Stimulated activated CD4-positive, alpha-beta T cell treated with anti-CD3 and anti-CD28 coated beads, Interleukin-15, amount 100 ng/mL, for 24 hours (primary cell): ENCODE data around the gene MBL2.

ENCODE experiments used
- DNase-seq: peaks from one replicate; pipeline ENCODE4 v3.0.0-alpha.2; 2020

Gene MBL2

DNA sequence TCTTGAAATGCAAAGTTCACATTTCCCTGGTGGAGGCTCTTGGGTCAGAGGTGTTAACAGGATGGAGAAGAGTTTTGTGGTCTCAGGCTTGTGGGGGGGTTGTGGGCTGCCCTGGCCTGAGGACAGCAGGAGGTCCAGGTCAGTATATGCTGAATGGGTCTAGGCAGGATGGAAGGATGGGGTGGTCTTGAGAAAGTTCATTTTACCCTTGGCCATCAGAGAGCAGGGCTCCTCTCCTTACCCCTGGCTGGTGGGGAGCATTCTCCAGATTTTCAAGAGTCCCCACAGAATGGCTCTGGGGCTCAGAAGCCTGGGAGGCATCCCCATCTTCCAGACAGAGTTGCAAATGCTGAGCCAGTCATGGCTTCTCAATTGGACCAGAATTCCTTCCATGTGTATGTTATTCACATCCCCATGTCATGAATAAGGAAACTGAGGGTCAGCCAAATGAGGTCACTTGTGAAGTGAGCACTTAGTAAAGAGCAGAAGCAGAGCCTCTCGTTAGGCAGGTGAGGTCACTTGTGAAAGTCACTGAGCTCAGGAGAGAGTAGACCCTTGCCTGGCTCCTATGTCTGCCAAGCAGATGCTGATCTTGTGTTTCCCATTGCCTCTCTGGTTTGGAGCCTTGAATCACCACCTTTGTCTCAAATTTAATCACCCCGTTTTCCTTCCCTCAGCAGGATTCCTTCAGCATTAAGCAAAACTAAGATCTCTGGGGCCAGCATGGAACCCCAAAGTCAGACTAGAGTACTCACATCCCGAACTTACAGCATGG lies 33.0 kb downstream of the MBL2 start:
- DNase-seq: no peak

DNA sequence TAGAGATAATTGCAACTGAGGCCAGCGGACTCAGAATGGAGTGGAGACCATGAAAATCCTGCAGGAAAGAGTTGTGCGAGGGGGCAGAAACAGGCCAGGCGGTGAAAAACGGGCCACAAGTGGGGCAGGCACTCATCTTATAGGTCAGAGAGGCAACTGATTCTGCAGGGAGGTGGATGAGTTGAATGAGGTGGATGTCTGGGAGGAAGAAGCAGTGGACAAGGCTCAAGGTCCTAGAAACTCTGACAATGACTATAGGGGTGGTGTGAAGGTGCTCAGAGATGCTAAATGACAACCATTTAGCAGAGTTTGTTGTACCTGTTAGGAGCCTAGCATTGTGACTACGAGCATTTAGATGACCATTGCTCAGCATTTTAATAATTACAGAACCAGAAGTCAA lies 33.6 kb downstream of the MBL2 start:
- DNase-seq: no peak

DNA sequence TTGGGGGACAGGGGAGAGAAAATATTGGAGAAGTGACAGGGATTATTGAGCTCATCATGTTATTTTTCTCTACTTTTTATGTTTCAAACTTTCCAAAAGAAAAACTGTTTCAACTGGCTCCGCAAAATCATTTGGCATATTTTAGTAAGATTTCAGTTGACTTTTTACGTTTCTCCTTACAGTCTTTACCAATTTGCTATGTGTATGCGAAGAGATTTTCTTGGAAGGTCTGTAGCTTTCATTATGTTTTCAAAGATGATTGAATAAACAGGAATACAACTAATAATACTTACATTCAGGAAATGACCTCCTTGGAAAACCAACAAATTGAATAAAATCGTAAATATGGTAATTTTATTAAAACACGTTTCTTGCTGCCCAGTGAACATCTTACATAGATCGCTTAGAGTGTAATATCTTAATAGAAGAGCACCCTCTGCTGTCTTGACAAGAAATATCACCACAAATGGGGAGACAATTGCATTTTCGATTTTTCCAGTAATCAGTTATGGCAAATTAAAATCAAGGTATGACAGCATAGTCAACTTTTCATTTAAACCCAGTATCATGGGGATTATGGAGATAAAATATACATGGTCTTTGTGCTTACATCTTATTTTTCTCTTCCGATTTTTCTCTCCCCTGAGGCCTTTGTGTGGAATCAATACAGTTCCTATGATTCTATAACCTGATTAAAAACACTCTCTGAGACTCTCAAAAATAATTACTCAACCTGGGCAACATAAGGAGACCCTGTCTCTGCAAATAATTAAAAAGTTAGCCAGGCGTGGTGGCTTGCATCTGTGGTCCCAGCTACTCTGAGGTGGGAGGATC lies 43.1 kb downstream of the MBL2 start:
- no peak for DNase-seq

DNA sequence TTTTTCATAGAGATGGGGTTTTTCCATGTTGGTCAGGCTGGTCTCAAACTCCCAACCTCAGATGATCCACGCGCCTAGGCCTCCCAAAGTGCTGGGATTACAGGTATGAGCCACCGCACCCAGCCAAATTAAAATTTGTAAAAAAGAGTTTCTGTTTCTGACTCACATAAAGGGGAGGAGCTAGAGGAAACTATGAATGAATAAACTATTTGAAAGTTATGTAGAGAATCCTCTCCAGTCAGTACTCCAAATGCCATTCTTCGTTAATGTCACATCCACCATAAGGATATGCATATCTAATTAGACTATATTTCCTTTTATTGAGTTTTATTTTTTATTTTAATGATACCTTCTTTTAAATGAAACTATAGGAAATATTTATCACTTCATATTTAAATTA lies 52.6 kb downstream of the MBL2 start:
- DNase-seq: no peak
